ENCODE measurements around the gene CCDC47.

CCDC47 gene

DNA sequence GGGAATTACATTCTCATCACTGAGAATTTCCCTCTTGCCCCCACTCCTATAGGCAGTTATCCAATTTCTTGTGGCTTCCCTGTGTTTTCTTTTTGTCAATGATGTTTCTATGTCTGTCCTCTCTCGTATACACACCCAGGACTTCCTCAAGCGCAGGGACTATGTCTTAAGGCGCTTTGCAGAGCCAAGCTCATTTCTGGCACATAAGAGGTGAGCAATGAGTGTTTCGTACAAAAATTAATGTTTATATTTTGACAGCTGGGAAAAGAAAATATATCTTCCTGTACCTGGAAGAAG is 1.5 kb upstream of the CCDC47 start:
- TF ChIP-seq MYNN (tag by site-specific recombination; IDR thresholded peaks at IDR 0.05; ENCODE audit: borderline replicate concordance), result no peak
- TF ChIP-seq, protein P1, sequence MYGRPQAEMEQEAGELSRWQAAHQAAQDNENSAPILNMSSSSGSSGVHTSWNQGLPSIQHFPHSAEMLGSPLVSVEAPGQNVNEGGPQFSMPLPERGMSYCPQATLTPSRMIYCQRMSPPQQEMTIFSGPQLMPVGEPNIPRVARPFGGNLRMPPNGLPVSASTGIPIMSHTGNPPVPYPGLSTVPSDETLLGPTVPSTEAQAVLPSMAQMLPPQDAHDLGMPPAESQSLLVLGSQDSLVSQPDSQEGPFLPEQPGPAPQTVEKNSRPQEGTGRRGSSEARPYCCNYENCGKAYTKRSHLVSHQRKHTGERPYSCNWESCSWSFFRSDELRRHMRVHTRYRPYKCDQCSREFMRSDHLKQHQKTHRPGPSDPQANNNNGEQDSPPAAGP (tag by site-specific recombination; IDR thresholded peaks at IDR 0.05), result no peak
- TF ChIP-seq ZNF174 (tag by site-specific recombination; IDR thresholded peaks at IDR 0.05), result no peak
- TF ChIP-seq EGR2 (tag by site-specific recombination; IDR thresholded peaks at IDR 0.05; ENCODE audit: low read depth), result no peak
- TF ChIP-seq, protein P2, sequence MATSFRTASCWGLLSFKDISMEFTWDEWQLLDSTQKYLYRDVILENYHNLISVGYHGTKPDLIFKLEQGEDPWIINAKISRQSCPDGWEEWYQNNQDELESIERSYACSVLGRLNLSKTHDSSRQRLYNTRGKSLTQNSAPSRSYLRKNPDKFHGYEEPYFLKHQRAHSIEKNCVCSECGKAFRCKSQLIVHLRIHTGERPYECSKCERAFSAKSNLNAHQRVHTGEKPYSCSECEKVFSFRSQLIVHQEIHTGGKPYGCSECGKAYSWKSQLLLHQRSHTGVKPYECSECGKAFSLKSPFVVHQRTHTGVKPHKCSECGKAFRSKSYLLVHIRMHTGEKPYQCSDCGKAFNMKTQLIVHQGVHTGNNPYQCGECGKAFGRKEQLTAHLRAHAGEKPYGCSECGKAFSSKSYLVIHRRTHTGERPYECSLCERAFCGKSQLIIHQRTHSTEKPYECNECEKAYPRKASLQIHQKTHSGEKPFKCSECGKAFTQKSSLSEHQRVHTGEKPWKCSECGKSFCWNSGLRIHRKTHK (tag by site-specific recombination; IDR thresholded peaks at IDR 0.05), result no peak
- TF ChIP-seq ZNF16 (tag by site-specific recombination; IDR thresholded peaks at IDR 0.05; ENCODE audit: low read depth), result no peak
- TF ChIP-seq OSR2 (tag by site-specific recombination; IDR thresholded peaks at IDR 0.05), result no peak
- TF ChIP-seq ZNF175 (tag by site-specific recombination; IDR thresholded peaks at IDR 0.05), result no peak
- no peak for TF ChIP-seq GLI4 (tag by site-specific recombination; IDR thresholded peaks at IDR 0.05)
- no peak for TF ChIP-seq ZNF24 (tag by site-specific recombination; IDR thresholded peaks at IDR 0.05)
- TF ChIP-seq KLF8 (tag by site-specific recombination; IDR thresholded peaks at IDR 0.05), result no peak
- TF ChIP-seq ZNF274 (IDR thresholded peaks at IDR 0.05; ENCODE audit: low read length), result no peak
- no peak for TF ChIP-seq ZNF274 (tag by site-specific recombination; IDR thresholded peaks at IDR 0.05; ENCODE audit: borderline replicate concordance)
- TF ChIP-seq ZNF514 (tag by site-specific recombination; IDR thresholded peaks at IDR 0.05), result no peak
- TF ChIP-seq ZNF426 (tag by site-specific recombination; IDR thresholded peaks at IDR 0.05), result no peak
- no peak for TF ChIP-seq ZBTB20 (tag by site-specific recombination; IDR thresholded peaks at IDR 0.05)
- no peak for TF ChIP-seq ZNF155 (tag by site-specific recombination; IDR thresholded peaks at IDR 0.05)

DNA sequence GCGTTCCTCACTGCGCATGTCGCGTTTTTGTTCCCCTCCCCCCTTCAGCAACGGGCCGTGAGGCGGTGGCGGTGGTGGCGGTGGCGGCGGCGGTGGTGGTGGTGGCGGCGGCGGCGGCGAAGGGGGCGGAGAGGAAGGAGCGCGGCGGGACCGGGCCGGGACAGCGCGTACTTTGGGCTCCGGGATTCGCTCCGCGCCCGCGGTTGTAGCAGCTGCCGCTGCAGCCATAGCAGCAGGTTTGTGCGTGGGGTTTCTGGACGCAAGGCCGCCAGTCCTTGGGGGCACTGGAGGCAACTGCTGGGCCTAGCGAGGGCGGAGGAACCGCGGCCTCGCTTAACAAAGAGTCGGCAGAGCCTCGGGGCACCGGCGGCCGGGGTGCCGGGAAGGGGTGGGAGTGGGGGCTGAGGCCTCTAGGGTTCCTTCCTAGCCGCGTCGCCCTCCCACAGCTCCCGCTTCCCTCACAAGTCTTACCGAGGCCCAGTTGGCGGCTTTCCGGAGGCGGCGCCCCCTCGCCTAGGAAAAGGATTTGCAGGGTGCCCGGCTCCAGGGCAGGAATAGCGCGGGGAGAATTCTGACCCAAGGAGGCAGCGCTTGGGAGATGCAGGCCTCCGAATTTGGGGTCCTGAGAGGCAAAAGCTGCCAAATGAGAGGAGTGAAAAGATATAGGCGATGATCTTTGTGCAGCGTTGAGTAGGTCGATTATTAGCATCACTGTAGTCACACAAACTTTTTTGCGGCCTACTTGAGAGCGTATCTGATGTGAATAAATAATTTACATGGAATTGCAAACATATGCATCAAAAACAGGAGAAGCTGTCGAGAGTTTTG is 958 bp upstream of the CCDC47 start, which contains the start of gene DDX42:
DDX42 (plus strand) TSS at position 30 of the 828 bp plus-strand sequence. CDS start 12,880 bp downstream, outside the sequence.
- Histone ChIP-seq H3K27ac (ENCODE audit: extremely low read depth, low read depth, low read length) (peak within 1 kb of the TSS; percentile 91), H3K4me1 (ENCODE audit: control insufficient read depth, insufficient read depth, low read length) (no peaks in the 10 kb centered on the region; the same call in 1 of the 2 replicates), H3K4me3 (ENCODE audit: low read depth, low read length) (peak within 1 kb of the TSS; percentile 90), H3K36me3 (ENCODE audit: control insufficient read depth in 2 of 2, insufficient read depth in 1 of 2, low read length in 2 of 2) (peaks cover 33 to 50% of the 10 kb centered on the region in 2 experiments), H3K9me3 (ENCODE audit: control insufficient read depth, insufficient read depth, low read depth, low read length) (no peaks in the 10 kb centered on the region)
- CTCF ChIA-PET, result interaction anchor here (0.6 to 1.9 kb wide), 7 partner anchors 9 to 76 kb away, joined by 3 to 8 read pairs (median 3); no protein-coding TSS in a partner anchor
- POLR2A ChIA-PET, result interaction anchor here (0.8 to 3.8 kb wide), 36 partner anchors 9 to 224 kb away, joined by 3 to 40 read pairs (median 6); partner anchors contain the start of genes DCAF7, MAP3K3, PSMC5 and SMARCD2
- TF ChIP-seq, protein P3, sequence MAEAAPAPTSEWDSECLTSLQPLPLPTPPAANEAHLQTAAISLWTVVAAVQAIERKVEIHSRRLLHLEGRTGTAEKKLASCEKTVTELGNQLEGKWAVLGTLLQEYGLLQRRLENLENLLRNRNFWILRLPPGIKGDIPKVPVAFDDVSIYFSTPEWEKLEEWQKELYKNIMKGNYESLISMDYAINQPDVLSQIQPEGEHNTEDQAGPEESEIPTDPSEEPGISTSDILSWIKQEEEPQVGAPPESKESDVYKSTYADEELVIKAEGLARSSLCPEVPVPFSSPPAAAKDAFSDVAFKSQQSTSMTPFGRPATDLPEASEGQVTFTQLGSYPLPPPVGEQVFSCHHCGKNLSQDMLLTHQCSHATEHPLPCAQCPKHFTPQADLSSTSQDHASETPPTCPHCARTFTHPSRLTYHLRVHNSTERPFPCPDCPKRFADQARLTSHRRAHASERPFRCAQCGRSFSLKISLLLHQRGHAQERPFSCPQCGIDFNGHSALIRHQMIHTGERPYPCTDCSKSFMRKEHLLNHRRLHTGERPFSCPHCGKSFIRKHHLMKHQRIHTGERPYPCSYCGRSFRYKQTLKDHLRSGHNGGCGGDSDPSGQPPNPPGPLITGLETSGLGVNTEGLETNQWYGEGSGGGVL (tag by site-specific recombination; IDR thresholded peaks at IDR 0.05), result peak; percentile 30
- peak; percentile 65; the same call in 1 of the 2 replicates for TF ChIP-seq EGR2 (tag by site-specific recombination; IDR thresholded peaks at IDR 0.05; ENCODE audit: low read depth)
- TF ChIP-seq ZNF341 (tag by site-specific recombination; IDR thresholded peaks at IDR 0.05; ENCODE audit: low read depth), result no peak
- TF ChIP-seq, protein P2 (tag by site-specific recombination; IDR thresholded peaks at IDR 0.05), result no peak
- TF ChIP-seq, protein P4, sequence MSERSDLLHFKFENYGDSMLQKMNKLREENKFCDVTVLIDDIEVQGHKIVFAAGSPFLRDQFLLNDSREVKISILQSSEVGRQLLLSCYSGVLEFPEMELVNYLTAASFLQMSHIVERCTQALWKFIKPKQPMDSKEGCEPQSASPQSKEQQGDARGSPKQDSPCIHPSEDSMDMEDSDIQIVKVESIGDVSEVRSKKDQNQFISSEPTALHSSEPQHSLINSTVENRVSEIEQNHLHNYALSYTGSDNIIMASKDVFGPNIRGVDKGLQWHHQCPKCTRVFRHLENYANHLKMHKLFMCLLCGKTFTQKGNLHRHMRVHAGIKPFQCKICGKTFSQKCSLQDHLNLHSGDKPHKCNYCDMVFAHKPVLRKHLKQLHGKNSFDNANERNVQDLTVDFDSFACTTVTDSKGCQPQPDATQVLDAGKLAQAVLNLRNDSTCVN (tag by site-specific recombination; optimal IDR thresholded peaks at IDR 0.05), result peak; percentile 15
- peak; percentile 54; the same call in 1 of the 2 replicates for TF ChIP-seq ZSCAN16 (tag by site-specific recombination; IDR thresholded peaks at IDR 0.05)
- TF ChIP-seq ZFP37 (tag by site-specific recombination; IDR thresholded peaks at IDR 0.05), result 0 out of 2 replicates have a peak, but pooled peaks have one; percentile 20
- TF ChIP-seq, protein P5, sequence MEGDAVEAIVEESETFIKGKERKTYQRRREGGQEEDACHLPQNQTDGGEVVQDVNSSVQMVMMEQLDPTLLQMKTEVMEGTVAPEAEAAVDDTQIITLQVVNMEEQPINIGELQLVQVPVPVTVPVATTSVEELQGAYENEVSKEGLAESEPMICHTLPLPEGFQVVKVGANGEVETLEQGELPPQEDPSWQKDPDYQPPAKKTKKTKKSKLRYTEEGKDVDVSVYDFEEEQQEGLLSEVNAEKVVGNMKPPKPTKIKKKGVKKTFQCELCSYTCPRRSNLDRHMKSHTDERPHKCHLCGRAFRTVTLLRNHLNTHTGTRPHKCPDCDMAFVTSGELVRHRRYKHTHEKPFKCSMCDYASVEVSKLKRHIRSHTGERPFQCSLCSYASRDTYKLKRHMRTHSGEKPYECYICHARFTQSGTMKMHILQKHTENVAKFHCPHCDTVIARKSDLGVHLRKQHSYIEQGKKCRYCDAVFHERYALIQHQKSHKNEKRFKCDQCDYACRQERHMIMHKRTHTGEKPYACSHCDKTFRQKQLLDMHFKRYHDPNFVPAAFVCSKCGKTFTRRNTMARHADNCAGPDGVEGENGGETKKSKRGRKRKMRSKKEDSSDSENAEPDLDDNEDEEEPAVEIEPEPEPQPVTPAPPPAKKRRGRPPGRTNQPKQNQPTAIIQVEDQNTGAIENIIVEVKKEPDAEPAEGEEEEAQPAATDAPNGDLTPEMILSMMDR (tag by site-specific recombination; IDR thresholded peaks at IDR 0.05), result peak; percentile 66
- TF ChIP-seq GLIS2 (tag by site-specific recombination; IDR thresholded peaks at IDR 0.05), result peak; percentile 67

More for the DNA sequence above, 1.5 kb upstream of the CCDC47 start:
- peak overlapping the region; percentile 90 for H3K4me3 ChIP-seq (ENCODE audit: low read depth, low read length)
- H3K4me1 ChIP-seq (ENCODE audit: control insufficient read depth, insufficient read depth, low read length), result no peaks in the 10 kb centered on the region; the same call in none of the 2 replicates
- no peaks in the 10 kb centered on the region for H3K9me3 ChIP-seq (ENCODE audit: control insufficient read depth, insufficient read depth, low read depth, low read length)
- peaks cover 37 to 54% of the 10 kb centered on the region in 2 experiments for H3K36me3 ChIP-seq (ENCODE audit: control insufficient read depth in 2 of 2, insufficient read depth in 1 of 2, low read length in 2 of 2)
- POLR2A ChIA-PET, result interaction anchor here (1.0 to 3.8 kb wide), 6 partner anchors 8 to 69 kb away, joined by 3 to 40 read pairs (median 22); partner anchors contain the start of genes PSMC5, SMARCD2 and STRADA
- H3K27ac ChIP-seq (ENCODE audit: extremely low read depth, low read depth, low read length), result peak overlapping the region; percentile 91
- CTCF ChIA-PET, result interaction anchor here (0.7 to 1.9 kb wide), 3 partner anchors 8 to 76 kb away, joined by 3 to 5 read pairs (median 3); no protein-coding TSS in a partner anchor
